Measurements from ENCODE around the gene PCID2. TPM values are rescaled to one million over a fixed set of nuclear protein-coding genes. Genes with fewer than 3 reads are reported as not detected.

Gene PCID2
- total and polyA plus RNA-seq, 7 experiments from 2014 or later: 44.2 to 84.4 (median 77.1) TPM

DNA sequence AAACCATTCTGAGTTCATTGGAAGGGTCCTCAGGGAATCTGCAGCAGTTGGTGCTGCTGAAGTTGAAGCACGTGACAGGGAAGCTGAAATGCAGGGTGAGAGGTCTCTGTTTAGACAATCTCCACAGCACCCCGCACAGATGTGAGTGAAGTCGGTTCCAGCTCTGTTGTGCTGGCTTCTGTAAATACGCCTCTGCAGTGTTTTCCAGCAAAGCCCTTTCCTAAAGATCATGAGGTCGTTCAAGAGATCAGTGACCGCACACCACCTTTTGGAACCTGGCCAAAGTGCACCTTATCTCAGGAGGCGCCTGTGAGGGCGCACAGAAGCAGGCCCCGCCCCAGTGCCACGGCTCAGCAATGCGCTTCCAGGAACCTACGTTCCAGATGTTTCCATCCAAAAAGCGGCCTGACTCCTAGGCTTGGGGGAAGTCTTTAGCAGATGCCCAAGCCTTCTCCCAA, 11.7 kb upstream of the PCID2 start:
- Histone ChIP-seq H3K27ac (ENCODE audit: low read depth, low read length) (no peak overlapping the region), H3K9me3 (ENCODE audit: control insufficient read depth in 2 of 3, low read length in 3 of 3) (no peaks in the 10 kb centered on the region), H3K4me3 (ENCODE audit: low read length) (no peak overlapping the region), H3K36me3 (ENCODE audit: control insufficient read depth in 2 of 3, insufficient read depth in 3 of 3, low read length in 3 of 3) (peaks cover 0 to 62% (median 9%) of the 10 kb centered on the region in 3 experiments), H3K27me3 (ENCODE audit: control insufficient read depth in 2 of 2, insufficient read depth in 2 of 2, low read length in 2 of 2) (no peaks in the 10 kb centered on the region), H3K4me1 (ENCODE audit: control insufficient read depth in 2 of 2, insufficient read depth in 2 of 2, low read length in 2 of 2) (peaks cover 2 to 8% of the 10 kb centered on the region in 2 donors)
- Mint-ChIP-seq H3K36me3 (peaks cover 10 to 31% (median 22%) of the 10 kb centered on the region in 5 donors), H3K4me1 (peaks cover 15 to 26% (median 20%) of the 10 kb centered on the region in 7 donors), H3K9me3 (no peaks in the 10 kb centered on the region), H3K4me3 (no peak overlapping the region), H3K27ac (peak overlapping the region in 1 of 9 donors; percentile 62), H3K27me3 (no peaks in the 10 kb centered on the region)
- intact Hi-C loops (cut with micrococcal nuclease): no loop called here
- ChIA-PET CTCF (interaction anchor here (0.8 kb wide), 1 partner anchor 28 kb away, joined by 3 read pairs; no protein-coding TSS in a partner anchor), POLR2A (no interaction called here)
- DNase-seq: no peak
- ATAC-seq: no peak

DNA sequence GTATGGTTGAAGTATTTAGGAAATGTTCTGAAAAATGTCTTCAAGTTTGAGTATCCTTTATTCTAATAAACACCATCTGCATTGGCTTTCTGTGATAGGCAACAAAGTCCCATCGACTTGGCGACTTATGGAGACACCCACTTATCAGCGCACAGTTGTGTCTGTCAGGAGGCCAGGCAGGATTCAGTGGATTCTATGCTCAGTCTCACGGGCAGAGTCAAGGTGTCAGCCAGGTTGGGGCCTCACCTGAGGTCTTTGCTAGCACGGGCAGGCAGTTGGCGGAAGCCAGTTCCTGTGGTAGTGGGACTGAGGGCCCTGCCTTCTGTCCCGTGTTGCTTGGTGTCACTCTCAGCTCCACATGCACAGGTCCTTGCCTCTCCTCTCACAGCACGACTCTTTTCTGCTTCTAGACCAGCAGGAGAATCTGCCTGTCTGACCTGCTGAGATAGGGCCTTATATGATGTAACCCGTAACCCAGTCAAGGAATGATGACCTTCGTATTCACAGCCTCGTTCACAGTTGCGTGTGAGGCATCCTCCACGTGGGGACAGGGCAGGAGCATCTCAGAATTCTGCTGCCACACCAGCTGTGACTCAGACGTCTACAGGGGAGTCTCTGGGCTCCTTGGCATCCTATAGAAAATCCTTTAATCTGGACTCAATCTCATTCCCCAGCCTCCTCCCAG, 10.9 kb upstream of the PCID2 start:
- Histone ChIP-seq H3K4me1 (ENCODE audit: control insufficient read depth in 2 of 2, insufficient read depth in 2 of 2, low read length in 2 of 2) (peaks cover 10 to 16% of the 10 kb centered on the region in 2 donors), H3K36me3 (ENCODE audit: control insufficient read depth in 2 of 3, insufficient read depth in 3 of 3, low read length in 3 of 3) (peaks cover 0 to 54% (median 9%) of the 10 kb centered on the region in 3 experiments), H3K27me3 (ENCODE audit: control insufficient read depth in 2 of 2, insufficient read depth in 2 of 2, low read length in 2 of 2) (no peaks in the 10 kb centered on the region), H3K27ac (ENCODE audit: low read depth, low read length) (no peak overlapping the region), H3K4me3 (ENCODE audit: low read length) (no peak overlapping the region), H3K9me3 (ENCODE audit: control insufficient read depth in 2 of 3, low read length in 3 of 3) (no peaks in the 10 kb centered on the region)
- Mint-ChIP-seq H3K9me3 (no peaks in the 10 kb centered on the region), H3K27ac (peak overlapping the region in 1 of 9 donors; percentile 57), H3K4me3 (no peak overlapping the region), H3K4me1 (peaks cover 15 to 24% (median 18%) of the 10 kb centered on the region in 7 donors), H3K27me3 (no peaks in the 10 kb centered on the region), H3K36me3 (peaks cover 7 to 24% (median 15%) of the 10 kb centered on the region in 5 donors)
- intact Hi-C loops (cut with micrococcal nuclease): no loop called here
- CTCF ChIA-PET: interaction anchor here (0.5 to 0.8 kb wide), 2 partner anchors 27 to 55 kb away, joined by 3 to 5 read pairs; no protein-coding TSS in a partner anchor
- DNase-seq (no peak), ATAC-seq (no peak)
- POLR2A ChIA-PET: interaction anchor here (1.4 kb wide), 1 partner anchor 1100 kb away, joined by 3 read pairs; no protein-coding TSS in a partner anchor

DNA sequence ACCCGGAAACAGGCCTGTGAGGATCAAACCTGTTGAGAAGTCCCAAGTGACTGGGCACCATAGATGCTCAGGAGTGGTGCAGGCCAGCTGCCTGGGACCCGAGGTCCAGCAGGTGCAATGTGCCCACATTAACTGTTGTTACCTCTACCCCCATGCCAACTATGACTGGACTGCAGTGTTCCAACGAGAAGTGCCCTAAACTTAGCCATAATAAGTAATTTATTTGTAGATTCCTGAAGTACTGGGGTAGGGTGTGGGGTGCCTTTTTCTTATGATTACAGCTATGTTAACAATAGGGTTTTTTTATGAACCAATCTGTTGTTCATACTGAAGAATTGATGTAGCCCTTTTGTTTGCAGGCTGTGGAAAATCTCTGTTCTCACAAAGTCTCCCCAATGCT, 10.1 kb upstream of the PCID2 start:
- Mint-ChIP-seq H3K9me3 (no peaks in the 10 kb centered on the region), H3K4me3 (no peak overlapping the region), H3K27me3 (no peaks in the 10 kb centered on the region), H3K4me1 (peaks cover 15 to 24% (median 22%) of the 10 kb centered on the region in 7 donors), H3K27ac (peak overlapping the region in 1 of 9 donors; percentile 0), H3K36me3 (peaks cover 5 to 23% (median 14%) of the 10 kb centered on the region in 5 donors)
- ChIA-PET CTCF (no interaction called here), POLR2A (interaction anchor here (0.8 to 1.4 kb wide), 2 partner anchors 124 to 1101 kb away, joined by 3 read pairs; no protein-coding TSS in a partner anchor)
- Histone ChIP-seq H3K27me3 (ENCODE audit: control insufficient read depth in 2 of 2, insufficient read depth in 2 of 2, low read length in 2 of 2) (no peaks in the 10 kb centered on the region), H3K4me3 (ENCODE audit: low read length) (no peak overlapping the region), H3K36me3 (ENCODE audit: control insufficient read depth in 2 of 3, insufficient read depth in 3 of 3, low read length in 3 of 3) (peaks cover 0 to 48% (median 4%) of the 10 kb centered on the region in 3 experiments), H3K4me1 (ENCODE audit: control insufficient read depth in 2 of 2, insufficient read depth in 2 of 2, low read length in 2 of 2) (peaks cover 17 to 24% of the 10 kb centered on the region in 2 donors), H3K27ac (ENCODE audit: low read depth, low read length) (no peak overlapping the region), H3K9me3 (ENCODE audit: control insufficient read depth in 2 of 3, low read length in 3 of 3) (no peaks in the 10 kb centered on the region)
- intact Hi-C loops (cut with micrococcal nuclease): no loop called here
- ATAC-seq (no peak), DNase-seq (no peak)

DNA sequence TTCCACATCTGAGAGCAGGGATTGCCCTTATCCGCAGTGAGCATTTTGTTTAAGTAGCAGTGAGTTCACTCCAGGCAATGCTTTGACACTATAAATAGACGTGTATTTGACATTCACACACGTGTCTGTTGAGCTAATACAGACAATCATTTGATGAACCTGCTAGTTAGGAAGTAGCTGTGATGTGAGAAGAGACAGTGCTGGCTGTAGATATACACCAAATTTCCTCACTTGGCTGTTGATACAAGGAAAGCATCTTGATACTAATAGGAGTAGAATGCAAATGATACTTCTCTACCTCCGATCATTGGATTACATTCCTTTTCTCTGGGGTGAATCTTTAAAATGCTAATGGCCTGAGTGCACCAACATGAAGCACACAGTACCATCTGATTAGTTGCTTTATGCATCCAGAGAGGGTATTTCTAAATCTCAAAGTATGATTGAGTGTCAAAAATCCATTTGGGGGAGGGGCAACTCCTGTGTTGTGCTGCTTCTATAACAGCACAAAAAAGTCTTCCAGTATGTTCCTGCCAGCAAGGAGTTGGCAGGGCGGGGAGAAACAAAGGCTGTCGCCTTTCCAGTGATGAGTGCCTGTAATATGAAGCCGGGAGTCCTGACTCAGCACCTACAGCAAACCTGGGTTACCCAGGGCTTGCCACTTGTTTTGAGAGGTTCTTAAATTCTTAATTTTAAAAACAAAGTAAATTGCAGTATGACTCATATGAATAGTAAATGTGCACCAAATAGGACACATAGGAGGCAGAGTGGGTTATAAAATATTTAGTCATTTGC, 8.0 kb upstream of the PCID2 start:
- no peak for DNase-seq
- no peak for ATAC-seq
- Mint-ChIP-seq H3K9me3 (peaks cover 0 to 5% (median 0%) of the 10 kb centered on the region in 11 donors), H3K4me1 (peaks cover 19 to 30% (median 23%) of the 10 kb centered on the region in 7 donors), H3K4me3 (no peak overlapping the region), H3K27me3 (no peaks in the 10 kb centered on the region), H3K36me3 (peaks cover 3 to 18% (median 10%) of the 10 kb centered on the region in 5 donors), H3K27ac (peak overlapping the region in 1 of 9 donors; percentile 74)
- ChIA-PET CTCF (interaction anchor here (0.8 kb wide), 1 partner anchor 449 kb away, joined by 3 read pairs; no protein-coding TSS in a partner anchor), POLR2A (no interaction called here)
- Histone ChIP-seq H3K36me3 (ENCODE audit: control insufficient read depth in 2 of 3, insufficient read depth in 3 of 3, low read length in 3 of 3) (peaks cover 0 to 28% (median 3%) of the 10 kb centered on the region in 3 experiments), H3K27ac (ENCODE audit: low read depth, low read length) (peak overlapping the region; percentile 6), H3K27me3 (ENCODE audit: control insufficient read depth in 2 of 2, insufficient read depth in 2 of 2, low read length in 2 of 2) (no peaks in the 10 kb centered on the region), H3K9me3 (ENCODE audit: control insufficient read depth in 2 of 3, low read length in 3 of 3) (no peaks in the 10 kb centered on the region), H3K4me1 (ENCODE audit: control insufficient read depth in 2 of 2, insufficient read depth in 2 of 2, low read length in 2 of 2) (peaks cover 21 to 32% of the 10 kb centered on the region in 2 donors), H3K4me3 (ENCODE audit: low read length) (no peak overlapping the region)
- intact Hi-C loops (cut with micrococcal nuclease): no loop called here

DNA sequence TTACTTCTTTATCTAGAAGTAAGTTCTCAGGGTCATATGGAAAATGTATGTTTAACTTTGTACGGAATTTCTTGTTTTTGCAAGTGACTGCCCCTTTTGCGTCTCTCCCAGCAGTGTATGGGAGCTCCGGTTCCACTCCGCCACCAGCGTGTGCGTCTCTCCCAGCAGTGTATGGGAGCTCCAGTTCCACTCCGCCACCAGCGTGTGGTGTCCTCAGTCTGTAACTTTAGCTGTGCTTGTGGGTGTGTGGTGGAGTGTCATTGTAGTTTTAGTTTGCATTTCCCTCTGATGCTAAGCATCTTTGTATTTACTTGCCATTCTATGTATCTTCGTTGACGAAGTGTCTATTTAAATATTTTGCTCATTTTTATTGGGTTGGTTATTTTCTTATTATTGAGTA, 3.3 kb upstream of the PCID2 start:
- ChIA-PET POLR2A (no interaction called here), CTCF (no interaction called here)
- H3K9me3 Mint-ChIP-seq: peaks cover 0 to 5% (median 0%) of the 10 kb centered on the region in 11 donors
- Histone ChIP-seq H3K27me3 (ENCODE audit: control insufficient read depth in 2 of 2, insufficient read depth in 2 of 2, low read length in 2 of 2) (no peaks in the 10 kb centered on the region), H3K27ac (ENCODE audit: low read depth, low read length) (no peak overlapping the region), H3K9me3 (ENCODE audit: control insufficient read depth in 2 of 3, low read length in 3 of 3) (no peaks in the 10 kb centered on the region), H3K36me3 (ENCODE audit: control insufficient read depth in 2 of 3, insufficient read depth in 3 of 3, low read length in 3 of 3) (peaks cover 0 to 6% (median 0%) of the 10 kb centered on the region in 3 experiments), H3K4me3 (ENCODE audit: low read length) (no peak overlapping the region), H3K4me1 (ENCODE audit: control insufficient read depth in 2 of 2, insufficient read depth in 2 of 2, low read length in 2 of 2) (peaks cover 36 to 56% of the 10 kb centered on the region in 2 donors)
- H3K27me3 Mint-ChIP-seq: no peaks in the 10 kb centered on the region
- H3K27ac Mint-ChIP-seq: peak overlapping the region in 7 of 9 donors; percentile 9 to 76 (median 65)
- intact Hi-C loops (cut with micrococcal nuclease): loop anchor here in 1 of 2 donors (5.0 kb wide), 1 partner anchor 181 kb away; no protein-coding TSS in a partner anchor
- H3K4me3 Mint-ChIP-seq: peak overlapping the region; percentile 33 to 88 (median 72)
- H3K36me3 Mint-ChIP-seq: peaks cover 0 to 21% (median 7%) of the 10 kb centered on the region in 5 donors
- DNase-seq: no peak
- no peak for ATAC-seq
- peaks cover 23 to 40% (median 36%) of the 10 kb centered on the region in 7 donors for H3K4me1 Mint-ChIP-seq

DNA sequence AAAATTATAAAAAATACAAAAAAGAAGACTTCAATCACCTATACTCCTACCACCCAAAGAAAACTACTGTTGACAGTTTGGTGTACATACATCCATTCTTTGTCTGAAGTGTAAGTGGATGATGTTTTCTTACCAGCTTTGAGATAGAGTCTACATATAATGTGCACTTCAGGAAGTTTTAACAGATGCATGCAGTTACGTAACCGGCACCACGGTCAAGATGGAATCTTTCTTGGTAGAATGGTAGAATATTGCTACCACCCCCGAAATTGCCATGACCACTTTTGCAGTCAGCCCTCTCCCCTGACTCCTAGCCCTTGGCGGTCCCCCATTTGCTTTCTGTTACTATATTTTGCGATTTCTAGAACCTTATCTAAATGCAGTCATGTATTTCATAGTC, 2.4 kb upstream of the PCID2 start:
- H3K9me3 ChIP-seq (ENCODE audit: control insufficient read depth in 2 of 3, low read length in 3 of 3): no peaks in the 10 kb centered on the region
- intact Hi-C loops (cut with micrococcal nuclease): loop anchor here in 1 of 2 donors (1.0 to 5.0 kb wide), 3 partner anchors 58 to 181 kb away; partner anchors contain the start of gene LAMP1
- peak overlapping the region in 7 of 9 donors; percentile 28 to 88 (median 76) for H3K27ac Mint-ChIP-seq
- no peak for DNase-seq
- peaks cover 0 to 5% (median 0%) of the 10 kb centered on the region in 11 donors for H3K9me3 Mint-ChIP-seq
- POLR2A ChIA-PET: interaction anchor here (1.5 to 1.9 kb wide), 3 partner anchors 31 to 241 kb away, joined by 3 to 8 read pairs (median 8); partner anchors contain the start of gene MCF2L
- H3K4me3 Mint-ChIP-seq: peak overlapping the region; percentile 64 to 88 (median 80)
- H3K4me1 ChIP-seq (ENCODE audit: control insufficient read depth in 2 of 2, insufficient read depth in 2 of 2, low read length in 2 of 2): peaks cover 41 to 62% of the 10 kb centered on the region in 2 donors
- CTCF ChIA-PET: no interaction called here
- H3K36me3 Mint-ChIP-seq: peaks cover 0 to 25% (median 7%) of the 10 kb centered on the region in 5 donors
- H3K27me3 Mint-ChIP-seq: no peaks in the 10 kb centered on the region
- peaks cover 32 to 48% (median 46%) of the 10 kb centered on the region in 7 donors for H3K4me1 Mint-ChIP-seq
- H3K4me3 ChIP-seq (ENCODE audit: low read length): no peak overlapping the region
- H3K27ac ChIP-seq (ENCODE audit: low read depth, low read length): peak overlapping the region; percentile 9
- no peaks in the 10 kb centered on the region for H3K27me3 ChIP-seq (ENCODE audit: control insufficient read depth in 2 of 2, insufficient read depth in 2 of 2, low read length in 2 of 2)
- no peak for ATAC-seq
- H3K36me3 ChIP-seq (ENCODE audit: control insufficient read depth in 2 of 3, insufficient read depth in 3 of 3, low read length in 3 of 3): peaks cover 0 to 9% (median 0%) of the 10 kb centered on the region in 3 experiments

Data from naive thymus-derived CD4-positive, alpha-beta T cell (primary cell).